Activated CD4-positive, alpha-beta T cell treated with anti-CD3 and anti-CD28 coated beads for 1 hour (primary cell): ENCODE results near the gene HBG1.

Experiments
- DNase-seq: peaks from one replicate; pipeline ENCODE4 v3.0.0-alpha.2; 2020

HBG1 gene

GRCh38 chr11:5245155-5245554, 4.5 kb downstream of the HBG1 start:
- DNase-seq, result no peak

- DNase-seq, result no peak
Measured at GRCh38 chr11:5243816-5244180, 5.9 kb downstream of the HBG1 start.

GRCh38 chr11:5242933-5243815, 6.5 kb downstream of the HBG1 start:
- no peak for DNase-seq

- no peak for DNase-seq
Measured at GRCh38 chr11:5242208-5242607, 7.4 kb downstream of the HBG1 start.

GRCh38 chr11:5241458-5241857, 8.2 kb downstream of the HBG1 start:
- no peak for DNase-seq

- DNase-seq, result no peak
Measured at GRCh38 chr11:5240458-5240857, 9.2 kb downstream of the HBG1 start.

GRCh38 chr11:5240056-5240455, 9.6 kb downstream of the HBG1 start:
- DNase-seq, result no peak

- no peak for DNase-seq
Measured at GRCh38 chr11:5239046-5239445, 10.6 kb downstream of the HBG1 start.

- no peak for DNase-seq
Measured at GRCh38 chr11:5238486-5238885, 11.2 kb downstream of the HBG1 start.

- no peak for DNase-seq
Measured at GRCh38 chr11:5237420-5237819, 12.2 kb downstream of the HBG1 start.

- no peak for DNase-seq
Measured at GRCh38 chr11:5235364-5236095, 14.1 kb downstream of the HBG1 start.

- DNase-seq, result no peak
Measured at GRCh38 chr11:5234381-5234834, 15.2 kb downstream of the HBG1 start, which contains the start of gene HBD. Gene HBD, minus strand, starts transcription at chr11:5234483. Its CDS starts 50 bp downstream, at chr11:5234433.

- no peak for DNase-seq
Measured at GRCh38 chr11:5233307-5233706, 16.4 kb downstream of the HBG1 start.

GRCh38 chr11:5232821-5233220, 16.8 kb downstream of the HBG1 start:
- no peak for DNase-seq

- DNase-seq, result no peak
Measured at GRCh38 chr11:5232176-5232575, 17.5 kb downstream of the HBG1 start.

- no peak for DNase-seq
Measured at GRCh38 chr11:5231111-5231510, 18.5 kb downstream of the HBG1 start.

GRCh38 chr11:5230266-5230665, 19.4 kb downstream of the HBG1 start:
- DNase-seq, result no peak

GRCh38 chr11:5229796-5230195, 19.9 kb downstream of the HBG1 start:
- DNase-seq, result no peak

- DNase-seq, result no peak
Measured at GRCh38 chr11:5229356-5229755, 20.3 kb downstream of the HBG1 start.

GRCh38 chr11:5228124-5228523, 21.5 kb downstream of the HBG1 start:
- DNase-seq, result no peak

GRCh38 chr11:5227681-5228080, 22.0 kb downstream of the HBG1 start:
- DNase-seq, result no peak

- no peak for DNase-seq
Measured at GRCh38 chr11:5226732-5227310, 22.8 kb downstream of the HBG1 start, which contains the start of gene HBB. Gene HBB, minus strand, starts transcription at chr11:5227071. Its CDS starts 50 bp downstream, at chr11:5227021.

- DNase-seq, result no peak
Measured at GRCh38 chr11:5225480-5225871, 24.2 kb downstream of the HBG1 start.
